Neural cell (in vitro differentiated cells): ENCODE data around the gene CDK8.

Source experiments
- CTCF ChIP-seq: fragments of 450-650 bp; IDR thresholded peaks from 2 replicates; pipeline ENCODE4 v1.5.1; 2014; ENCODE audit warnings: antibody characterized with exemption, mild to moderate bottlenecking, moderate library complexity; ENCODE audit not compliant: poor library complexity, severe bottlenecking
- EP300 ChIP-seq: fragments of 450-650 bp; conservative IDR thresholded peaks from 2 replicates; pipeline ENCODE4 v1.6.1; 2014; ENCODE audit warnings: antibody characterized with exemption, mild to moderate bottlenecking, moderate library complexity; ENCODE audit not compliant: poor library complexity, severe bottlenecking
- POLR2AphosphoS5 ChIP-seq: IDR thresholded peaks from 2 replicates; pipeline ENCODE4 v1.6.1; 2012
- RAD21 ChIP-seq: fragments of 450-650 bp; conservative IDR thresholded peaks from 2 replicates; pipeline ENCODE4 v1.6.1; 2014; ENCODE audit warnings: antibody characterized with exemption, mild to moderate bottlenecking, moderate library complexity

- TF ChIP-seq CTCF = no peak
- no peak for TF ChIP-seq POLR2AphosphoS5
- no peak for TF ChIP-seq RAD21
- no peak for TF ChIP-seq EP300
Measured at GRCh38 chr13:26323127-26323526, 69.2 kb downstream of the CDK8 start.
